HG02970 (cell line): Measurements from ENCODE around the gene MRPL58.
"Not testable (repeated sequence)": the region's sequence is repeated elsewhere in the genome, so short reads cannot be mapped to it uniquely, and the experiment has no call there.

Source experiments
- ATAC-seq: cut with Tn5 transposase; IDR thresholded peaks from one replicate; pipeline ENCODE4 v1.9.1; 2021; ENCODE audit warnings: mild to moderate bottlenecking, moderate library complexity, moderate number of reproducible peaks; ENCODE audit not compliant: unreplicated experiment, low FRiP score

The MRPL58 gene

DNA sequence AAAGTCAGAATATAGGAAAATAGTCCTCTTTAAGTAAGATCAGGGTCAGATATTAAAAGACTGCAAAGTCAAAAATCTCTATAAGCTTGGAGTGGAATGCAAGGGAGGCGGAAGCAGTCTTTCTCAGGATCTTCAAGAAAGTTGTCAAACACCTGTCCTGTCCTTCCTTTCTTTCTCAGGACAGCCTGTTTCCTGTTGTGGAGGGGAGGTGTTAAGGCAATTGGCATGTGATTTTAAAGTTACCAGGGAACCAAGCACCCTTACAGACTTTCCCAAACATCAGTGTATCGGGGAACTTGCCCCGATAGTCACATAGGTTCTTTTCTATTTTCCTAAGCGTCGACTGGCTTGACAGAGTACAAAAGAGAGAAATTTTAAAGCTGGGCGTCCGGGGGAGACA lies 32.2 kb downstream of the MRPL58 start:
- no peak for ATAC-seq

- not testable (repeated sequence) for ATAC-seq
Measured at GRCh38 chr17:75045946-75046406, 33.5 kb downstream of the MRPL58 start.

DNA sequence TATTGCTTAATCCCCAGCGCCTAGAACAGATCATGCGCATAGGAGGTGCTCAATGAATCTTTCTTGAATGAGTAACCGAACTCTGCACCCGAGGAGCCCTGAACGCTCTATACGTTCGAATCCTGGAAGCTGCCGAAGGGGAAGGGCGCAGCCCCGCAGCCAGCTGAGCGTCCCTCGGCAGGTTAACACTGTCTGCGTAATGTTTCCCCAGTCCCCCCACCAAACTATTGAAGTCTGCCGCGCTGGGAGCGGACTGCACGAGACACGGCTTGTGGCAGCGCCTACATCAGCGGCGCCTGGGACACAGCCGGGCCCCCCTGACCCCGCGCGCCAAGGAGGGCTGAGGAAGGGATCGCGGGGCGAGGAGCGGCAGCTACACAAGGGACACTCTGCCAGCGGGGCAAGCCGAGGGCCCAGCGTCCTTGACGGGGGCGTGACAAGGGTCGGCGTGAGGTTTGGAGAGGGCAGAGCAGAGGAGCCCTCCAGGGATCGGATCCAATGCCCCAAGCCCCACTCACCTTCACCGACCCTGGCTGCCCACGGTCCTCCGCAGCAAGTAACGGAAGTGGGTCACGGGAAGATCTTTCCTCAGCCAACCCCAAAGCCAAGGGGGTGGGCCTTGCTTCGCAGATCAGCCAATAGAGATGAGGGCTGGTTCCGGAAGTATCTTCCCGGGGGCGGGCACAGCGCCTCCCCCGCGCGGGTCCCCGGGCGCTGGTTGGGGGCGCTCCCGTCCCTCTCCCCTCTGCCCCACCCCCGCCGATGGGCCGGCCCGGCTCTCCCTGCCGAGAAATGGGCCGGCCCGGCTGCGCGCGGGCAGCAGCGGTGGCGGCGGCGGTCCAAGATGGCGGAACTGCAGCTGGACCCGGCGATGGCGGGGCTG lies 34.2 kb downstream of the MRPL58 start, which contains the start of the genes ATP5PD and KCTD2:
TSS of gene ATP5PD (minus strand) at position 563 of the 883 bp plus-strand sequence. CDS start 4,319 bp downstream, outside the sequence.
TSS of gene KCTD2 (plus strand) at position 819 of the 883 bp plus-strand sequence. CDS start at position 845, 26 bp downstream.
- peak; percentile 92 for ATAC-seq

DNA sequence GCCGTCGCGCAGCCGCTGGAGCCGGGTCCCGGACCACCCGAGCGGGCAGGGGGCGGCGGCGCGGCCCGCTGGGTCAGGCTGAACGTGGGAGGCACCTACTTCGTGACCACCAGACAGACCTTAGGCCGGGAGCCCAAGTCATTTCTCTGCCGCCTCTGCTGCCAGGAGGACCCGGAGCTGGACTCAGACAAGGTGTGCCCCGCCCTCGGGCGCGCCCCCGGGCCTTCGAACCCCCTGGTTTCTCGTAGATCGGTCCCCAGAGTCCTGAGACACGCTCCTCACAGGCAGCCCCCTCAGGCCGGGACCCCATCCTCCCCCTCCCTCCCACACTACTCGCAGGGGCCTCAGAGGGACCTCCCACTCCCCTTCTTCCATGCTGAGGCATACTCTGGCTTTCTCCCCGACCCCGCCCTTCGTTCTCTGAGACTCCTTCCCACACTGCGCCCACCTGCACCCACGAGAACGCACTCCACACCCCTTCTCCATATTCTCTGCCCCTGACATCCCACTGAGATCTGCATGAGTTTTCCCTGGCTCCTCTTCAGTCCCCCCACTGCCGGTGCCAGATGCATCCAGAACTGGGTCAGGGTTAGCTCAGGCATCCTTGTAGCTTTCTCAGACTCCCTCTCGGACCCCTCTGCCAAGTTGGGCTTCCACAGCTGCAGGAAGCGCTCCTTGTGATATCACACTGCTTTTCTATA lies 35.1 kb downstream of the MRPL58 start:
- ATAC-seq, result peak; percentile 13

- no peak for ATAC-seq
Measured at GRCh38 chr17:75048249-75048878, 35.9 kb downstream of the MRPL58 start.

DNA sequence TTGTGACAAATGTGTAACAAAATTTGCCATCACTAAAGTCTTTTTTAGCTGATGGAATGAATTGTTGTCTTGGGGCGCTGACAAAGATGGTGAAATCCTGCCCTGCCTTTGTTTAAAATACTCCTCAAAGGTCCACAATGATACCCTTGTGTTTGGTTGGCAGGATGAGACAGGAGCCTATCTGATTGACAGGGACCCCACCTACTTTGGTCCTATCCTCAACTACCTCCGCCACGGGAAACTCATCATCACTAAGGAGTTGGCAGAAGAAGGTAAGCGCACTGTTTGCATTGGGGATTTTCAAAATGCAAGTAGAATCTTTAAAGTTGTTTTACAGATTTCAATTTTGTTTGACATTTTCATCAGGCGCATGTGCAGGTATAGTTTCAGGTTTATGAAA lies 36.6 kb downstream of the MRPL58 start:
- ATAC-seq, result no peak

DNA sequence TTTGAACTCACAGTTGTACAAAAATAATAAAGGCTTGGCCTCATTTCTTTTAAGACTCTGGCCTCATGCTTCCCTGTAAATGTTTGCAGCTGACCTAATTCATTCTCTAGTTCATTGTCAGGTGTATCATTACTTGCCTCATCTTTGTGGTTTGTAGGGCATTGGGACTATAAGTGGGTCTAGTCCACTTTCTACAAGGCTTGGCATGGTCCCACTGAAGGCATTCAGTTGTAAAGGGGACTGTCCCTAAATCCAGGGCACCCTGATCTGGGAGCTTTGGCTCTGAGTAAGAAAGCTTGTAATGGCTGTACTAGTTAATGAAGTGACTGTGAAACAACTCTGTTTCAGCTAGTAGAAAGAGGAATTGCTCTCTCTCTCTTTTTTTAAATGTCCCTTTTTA lies 37.2 kb downstream of the MRPL58 start:
- ATAC-seq, result no peak

DNA sequence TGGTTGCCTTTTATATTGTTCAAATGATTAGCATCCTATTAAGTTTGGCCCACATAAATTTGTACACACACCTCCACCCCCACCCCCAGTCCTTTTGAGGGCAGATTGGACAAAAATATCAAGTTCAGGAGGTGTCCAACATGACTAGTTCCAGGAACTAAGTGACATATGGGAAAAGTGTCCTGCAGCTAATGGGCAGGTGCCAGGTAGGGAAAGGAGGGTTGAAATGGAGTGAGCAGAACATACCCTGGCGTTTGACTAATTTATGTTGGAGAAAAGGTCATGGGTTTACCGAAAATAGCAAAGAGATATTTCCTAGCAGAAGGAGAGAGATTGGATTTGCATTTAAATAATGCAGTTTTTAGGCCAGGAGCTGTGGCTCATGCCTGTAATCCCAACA lies 39.5 kb downstream of the MRPL58 start:
- ATAC-seq, result no peak

GRCh38 chr17:75059369-75060345 lies 47.2 kb downstream of the MRPL58 start:
- ATAC-seq, result no peak

DNA sequence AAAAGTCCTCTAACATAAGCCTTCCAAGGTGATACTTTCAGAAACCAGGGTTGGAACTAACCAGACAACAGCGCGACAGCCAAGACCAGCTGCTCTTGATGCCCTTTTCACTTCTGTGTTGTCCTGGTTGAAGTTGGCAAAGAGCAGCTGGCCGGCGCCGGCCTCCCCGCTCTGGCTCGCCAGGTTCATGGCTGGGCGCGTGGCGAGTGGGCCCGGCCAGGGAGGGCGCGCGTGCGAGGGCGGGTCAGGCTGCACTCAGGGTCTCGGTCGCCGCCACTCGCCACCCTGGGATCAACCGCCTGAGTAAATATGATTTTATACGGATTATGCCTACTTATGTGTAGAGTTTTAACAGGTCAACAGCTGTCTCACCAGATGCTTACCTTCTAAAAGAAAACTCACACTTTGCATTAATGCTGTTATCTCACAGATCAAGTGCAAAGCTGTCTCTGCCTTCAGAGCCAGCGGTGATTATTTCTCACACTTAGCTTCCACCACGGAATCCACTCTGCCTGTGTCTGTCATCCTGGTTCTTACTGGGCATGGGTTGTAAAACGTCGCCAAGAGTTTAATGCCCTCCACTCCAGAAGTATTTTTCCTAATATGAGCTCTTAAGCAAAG lies 48.1 kb downstream of the MRPL58 start:
- ATAC-seq, result no peak

GRCh38 chr17:75061055-75061438 lies 48.6 kb downstream of the MRPL58 start:
- ATAC-seq, result no peak

GRCh38 chr17:75061618-75062017 lies 49.1 kb downstream of the MRPL58 start:
- ATAC-seq, result no peak

DNA sequence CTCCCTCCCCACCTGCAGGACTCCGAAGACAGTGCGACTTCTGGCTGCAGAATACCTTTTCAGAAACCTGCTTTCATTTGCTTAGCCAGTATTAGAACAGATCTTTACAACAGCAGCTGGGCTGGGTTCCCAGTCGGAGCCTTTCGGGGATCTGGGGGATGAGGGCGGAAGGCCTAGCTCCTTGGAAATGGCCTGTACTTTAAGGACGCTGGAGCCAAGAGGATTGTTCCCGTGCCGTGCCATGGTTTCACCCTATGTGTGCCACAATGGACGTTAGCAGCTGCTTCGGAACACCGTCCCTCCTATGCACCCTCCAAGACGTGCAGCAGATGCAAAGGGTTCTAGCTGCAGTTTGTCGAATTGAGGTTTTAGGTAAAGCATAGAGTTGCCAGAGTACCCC lies 50.7 kb downstream of the MRPL58 start:
- no peak for ATAC-seq

DNA sequence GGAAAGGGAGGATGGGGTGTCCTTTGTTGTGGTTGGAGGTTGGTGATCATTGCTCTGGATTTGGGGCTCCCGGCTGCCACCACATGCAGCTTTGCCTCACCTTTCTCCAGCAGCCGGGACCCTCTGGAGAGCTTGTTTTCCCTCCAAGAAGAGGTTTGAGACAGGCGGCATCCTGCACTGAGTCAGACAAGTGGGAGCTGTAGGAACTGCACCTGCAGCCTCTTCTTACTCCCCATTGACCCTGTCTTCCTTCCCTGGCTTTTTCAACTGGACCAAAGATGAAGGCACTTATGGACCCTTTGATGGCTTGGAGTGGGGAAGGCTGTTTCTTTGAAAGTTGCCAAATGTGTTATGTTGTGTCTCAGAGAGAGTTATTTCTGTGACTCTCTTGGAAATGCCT lies 51.2 kb downstream of the MRPL58 start:
- ATAC-seq, result no peak

- no peak for ATAC-seq
Measured at GRCh38 chr17:75064040-75064439, 51.6 kb downstream of the MRPL58 start.

GRCh38 chr17:75064460-75064859 lies 52.0 kb downstream of the MRPL58 start:
- ATAC-seq, result no peak

GRCh38 chr17:75064867-75065561 lies 52.5 kb downstream of the MRPL58 start:
- no peak for ATAC-seq

GRCh38 chr17:75065562-75066151 lies 53.2 kb downstream of the MRPL58 start:
- ATAC-seq, result no peak
